ENCODE measurements around the gene DRC7. TPM values are rescaled to one million over a fixed set of nuclear protein-coding genes. Genes with fewer than 3 reads are reported as not detected.
"Not testable (repeated sequence)": the region's sequence is repeated elsewhere in the genome, so short reads cannot be mapped to it uniquely, and the experiment has no call there.

DRC7 gene
- polyA plus RNA-seq, 1 donor from 2014 or later: 1.4 TPM

DNA sequence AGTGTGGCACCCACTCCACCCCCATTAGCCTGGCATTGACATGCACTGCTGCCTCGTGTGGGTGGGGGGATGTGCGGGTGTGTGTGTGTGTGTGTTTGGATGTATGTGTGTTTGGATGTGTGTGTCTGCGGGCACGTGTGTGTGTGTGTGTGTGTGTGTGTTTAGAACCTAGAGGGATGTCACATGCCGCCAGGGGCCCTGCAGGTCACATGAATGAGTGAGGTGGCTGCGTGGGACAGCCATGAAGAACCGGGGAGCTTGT lies 50.0 kb downstream of the DRC7 start:
- Histone ChIP-seq H3K4me3 (ENCODE audit: low read length) (no peak overlapping the region), H4K20me1 (ENCODE audit: insufficient read depth) (no peaks in the 10 kb centered on the region), H3K27me3 (ENCODE audit: insufficient read depth, low read depth, low read length) (no peaks in the 10 kb centered on the region), H3K9me2 (ENCODE audit: insufficient read depth, low read length) (no peaks in the 10 kb centered on the region), H3K36me3 (ENCODE audit: insufficient read depth, low read length) (no peaks in the 10 kb centered on the region), H2AFZ (ENCODE audit: low read depth, low read length) (no peak overlapping the region), H3K9me3 (ENCODE audit: low read length) (no peaks in the 10 kb centered on the region), H3K27ac (ENCODE audit: low read length) (no peak overlapping the region), H3K79me2 (replicated peaks; ENCODE audit: insufficient read depth, low read length) (no peaks in the 10 kb centered on the region), H3K4me2 (ENCODE audit: low read length) (no peak overlapping the region), H3F3A (ENCODE audit: insufficient read depth, low read length, poor library complexity, severe bottlenecking) (no peaks in the 10 kb centered on the region), H3K9ac (ENCODE audit: low read length) (no peak overlapping the region)
- TF ChIP-seq EZH2 (IDR thresholded peaks at IDR 0.05; ENCODE audit: borderline replicate concordance, insufficient read depth, low read length, poor library complexity, severe bottlenecking): no peak
- no peak for TF ChIP-seq RAD21 (conservative IDR thresholded peaks at IDR 0.05)
- TF ChIP-seq SMC3 (conservative IDR thresholded peaks at IDR 0.05; ENCODE audit: poor library complexity): no peak
- no peak for TF ChIP-seq MXI1 (conservative IDR thresholded peaks at IDR 0.05; ENCODE audit: poor library complexity, severe bottlenecking)

DNA sequence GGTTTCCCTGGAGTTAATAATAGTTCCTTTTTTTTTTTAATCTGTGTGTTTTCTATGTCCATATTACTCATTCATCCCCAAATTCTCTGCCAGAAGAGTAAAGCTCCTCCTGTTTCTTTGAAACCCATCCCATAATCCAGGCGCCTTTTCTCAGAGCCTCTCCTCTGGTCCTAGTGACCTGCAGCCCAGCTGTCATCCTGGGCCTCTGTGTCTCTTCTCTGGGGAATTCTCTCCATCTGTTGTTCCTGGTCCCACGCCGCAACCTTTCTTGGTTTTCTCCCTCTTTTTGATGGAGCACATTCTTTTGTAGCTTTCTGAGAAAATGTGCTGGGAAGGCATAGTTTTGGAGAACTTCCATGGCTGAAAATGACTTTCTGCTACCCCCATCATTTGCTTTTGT lies 51.2 kb downstream of the DRC7 start:
- Histone ChIP-seq H3K27me3 (ENCODE audit: insufficient read depth, low read depth, low read length) (no peaks in the 10 kb centered on the region), H4K20me1 (ENCODE audit: insufficient read depth) (no peaks in the 10 kb centered on the region), H3F3A (ENCODE audit: insufficient read depth, low read length, poor library complexity, severe bottlenecking) (no peaks in the 10 kb centered on the region), H3K4me2 (ENCODE audit: low read length) (no peak overlapping the region), H3K27ac (ENCODE audit: low read length) (no peak overlapping the region), H3K9me2 (ENCODE audit: insufficient read depth, low read length) (no peaks in the 10 kb centered on the region), H3K4me3 (ENCODE audit: low read length) (no peak overlapping the region), H3K79me2 (replicated peaks; ENCODE audit: insufficient read depth, low read length) (no peaks in the 10 kb centered on the region), H3K9me3 (ENCODE audit: low read length) (no peaks in the 10 kb centered on the region), H3K36me3 (ENCODE audit: insufficient read depth, low read length) (no peaks in the 10 kb centered on the region), H3K9ac (ENCODE audit: low read length) (no peak overlapping the region), H2AFZ (ENCODE audit: low read depth, low read length) (no peak overlapping the region)
- no peak for TF ChIP-seq EZH2 (IDR thresholded peaks at IDR 0.05; ENCODE audit: borderline replicate concordance, insufficient read depth, low read length, poor library complexity, severe bottlenecking)
- no peak for TF ChIP-seq POLR2AphosphoS5 (IDR thresholded peaks at IDR 0.05)
- no peak for TF ChIP-seq MXI1 (conservative IDR thresholded peaks at IDR 0.05; ENCODE audit: poor library complexity, severe bottlenecking)
- TF ChIP-seq, protein P1, sequence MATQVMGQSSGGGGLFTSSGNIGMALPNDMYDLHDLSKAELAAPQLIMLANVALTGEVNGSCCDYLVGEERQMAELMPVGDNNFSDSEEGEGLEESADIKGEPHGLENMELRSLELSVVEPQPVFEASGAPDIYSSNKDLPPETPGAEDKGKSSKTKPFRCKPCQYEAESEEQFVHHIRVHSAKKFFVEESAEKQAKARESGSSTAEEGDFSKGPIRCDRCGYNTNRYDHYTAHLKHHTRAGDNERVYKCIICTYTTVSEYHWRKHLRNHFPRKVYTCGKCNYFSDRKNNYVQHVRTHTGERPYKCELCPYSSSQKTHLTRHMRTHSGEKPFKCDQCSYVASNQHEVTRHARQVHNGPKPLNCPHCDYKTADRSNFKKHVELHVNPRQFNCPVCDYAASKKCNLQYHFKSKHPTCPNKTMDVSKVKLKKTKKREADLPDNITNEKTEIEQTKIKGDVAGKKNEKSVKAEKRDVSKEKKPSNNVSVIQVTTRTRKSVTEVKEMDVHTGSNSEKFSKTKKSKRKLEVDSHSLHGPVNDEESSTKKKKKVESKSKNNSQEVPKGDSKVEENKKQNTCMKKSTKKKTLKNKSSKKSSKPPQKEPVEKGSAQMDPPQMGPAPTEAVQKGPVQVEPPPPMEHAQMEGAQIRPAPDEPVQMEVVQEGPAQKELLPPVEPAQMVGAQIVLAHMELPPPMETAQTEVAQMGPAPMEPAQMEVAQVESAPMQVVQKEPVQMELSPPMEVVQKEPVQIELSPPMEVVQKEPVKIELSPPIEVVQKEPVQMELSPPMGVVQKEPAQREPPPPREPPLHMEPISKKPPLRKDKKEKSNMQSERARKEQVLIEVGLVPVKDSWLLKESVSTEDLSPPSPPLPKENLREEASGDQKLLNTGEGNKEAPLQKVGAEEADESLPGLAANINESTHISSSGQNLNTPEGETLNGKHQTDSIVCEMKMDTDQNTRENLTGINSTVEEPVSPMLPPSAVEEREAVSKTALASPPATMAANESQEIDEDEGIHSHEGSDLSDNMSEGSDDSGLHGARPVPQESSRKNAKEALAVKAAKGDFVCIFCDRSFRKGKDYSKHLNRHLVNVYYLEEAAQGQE (IDR thresholded peaks at IDR 0.05; ENCODE audit: borderline replicate concordance): no peak
- TF ChIP-seq RAD21 (conservative IDR thresholded peaks at IDR 0.05): no peak
- no peak for TF ChIP-seq SMC3 (conservative IDR thresholded peaks at IDR 0.05; ENCODE audit: poor library complexity)
- TF ChIP-seq, protein P2, sequence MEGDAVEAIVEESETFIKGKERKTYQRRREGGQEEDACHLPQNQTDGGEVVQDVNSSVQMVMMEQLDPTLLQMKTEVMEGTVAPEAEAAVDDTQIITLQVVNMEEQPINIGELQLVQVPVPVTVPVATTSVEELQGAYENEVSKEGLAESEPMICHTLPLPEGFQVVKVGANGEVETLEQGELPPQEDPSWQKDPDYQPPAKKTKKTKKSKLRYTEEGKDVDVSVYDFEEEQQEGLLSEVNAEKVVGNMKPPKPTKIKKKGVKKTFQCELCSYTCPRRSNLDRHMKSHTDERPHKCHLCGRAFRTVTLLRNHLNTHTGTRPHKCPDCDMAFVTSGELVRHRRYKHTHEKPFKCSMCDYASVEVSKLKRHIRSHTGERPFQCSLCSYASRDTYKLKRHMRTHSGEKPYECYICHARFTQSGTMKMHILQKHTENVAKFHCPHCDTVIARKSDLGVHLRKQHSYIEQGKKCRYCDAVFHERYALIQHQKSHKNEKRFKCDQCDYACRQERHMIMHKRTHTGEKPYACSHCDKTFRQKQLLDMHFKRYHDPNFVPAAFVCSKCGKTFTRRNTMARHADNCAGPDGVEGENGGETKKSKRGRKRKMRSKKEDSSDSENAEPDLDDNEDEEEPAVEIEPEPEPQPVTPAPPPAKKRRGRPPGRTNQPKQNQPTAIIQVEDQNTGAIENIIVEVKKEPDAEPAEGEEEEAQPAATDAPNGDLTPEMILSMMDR (IDR thresholded peaks at IDR 0.05; ENCODE audit: poor library complexity, severe bottlenecking): no peak
- no peak for TF ChIP-seq TAF1 (IDR thresholded peaks at IDR 0.05; ENCODE audit: low read depth)

DNA sequence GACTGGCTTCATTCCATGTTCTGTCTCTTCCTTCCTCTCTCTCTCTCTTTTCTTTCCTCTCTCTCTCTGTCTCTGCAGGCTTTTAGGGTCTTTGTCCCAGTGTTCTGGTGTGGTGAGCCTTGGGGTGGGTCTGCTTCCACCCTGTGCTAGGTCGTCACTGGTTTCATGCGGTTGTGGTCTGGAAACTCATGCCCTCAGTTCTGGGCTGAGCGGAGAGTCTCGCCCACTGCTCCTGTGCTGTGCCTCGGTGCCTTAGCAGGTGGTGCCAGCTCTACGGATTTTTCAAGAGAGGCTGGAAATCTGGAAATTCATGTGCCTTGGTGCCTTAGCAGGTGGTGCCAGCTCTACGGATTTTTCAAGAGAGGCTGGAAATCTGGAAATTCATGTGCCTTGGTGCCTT lies 51.7 kb downstream of the DRC7 start:
- H3K9ac ChIP-seq (ENCODE audit: low read length); H3K4me3 ChIP-seq (ENCODE audit: low read length); H3K79me2 ChIP-seq (replicated peaks; ENCODE audit: insufficient read depth, low read length); H3K27me3 ChIP-seq (ENCODE audit: insufficient read depth, low read depth, low read length); H3K9me2 ChIP-seq (ENCODE audit: insufficient read depth, low read length); H3K27ac ChIP-seq (ENCODE audit: low read length); H3K36me3 ChIP-seq (ENCODE audit: insufficient read depth, low read length); H3K9me3 ChIP-seq (ENCODE audit: low read length); H3F3A ChIP-seq (ENCODE audit: insufficient read depth, low read length, poor library complexity, severe bottlenecking); H2AFZ ChIP-seq (ENCODE audit: low read depth, low read length); H3K4me2 ChIP-seq (ENCODE audit: low read length); H4K20me1 ChIP-seq (ENCODE audit: insufficient read depth): not testable (repeated sequence)

Data from neural cell (in vitro differentiated cells).